T-helper 2 cell (primary cell): ENCODE results near the gene TKTL2.

Experiments used
- DNase-seq, 5 experiments: peaks; one replicate each; pipeline versions ENCODE4 v3.0.0 to v3.0.0-alpha.2; 2012 to 2022
- total RNA-seq, 2 donors: gene quantifications; one replicate each; lab custom pipeline; 2026; lab: John Stamatoyannopoulos, UW

The TKTL2 gene, protein sequence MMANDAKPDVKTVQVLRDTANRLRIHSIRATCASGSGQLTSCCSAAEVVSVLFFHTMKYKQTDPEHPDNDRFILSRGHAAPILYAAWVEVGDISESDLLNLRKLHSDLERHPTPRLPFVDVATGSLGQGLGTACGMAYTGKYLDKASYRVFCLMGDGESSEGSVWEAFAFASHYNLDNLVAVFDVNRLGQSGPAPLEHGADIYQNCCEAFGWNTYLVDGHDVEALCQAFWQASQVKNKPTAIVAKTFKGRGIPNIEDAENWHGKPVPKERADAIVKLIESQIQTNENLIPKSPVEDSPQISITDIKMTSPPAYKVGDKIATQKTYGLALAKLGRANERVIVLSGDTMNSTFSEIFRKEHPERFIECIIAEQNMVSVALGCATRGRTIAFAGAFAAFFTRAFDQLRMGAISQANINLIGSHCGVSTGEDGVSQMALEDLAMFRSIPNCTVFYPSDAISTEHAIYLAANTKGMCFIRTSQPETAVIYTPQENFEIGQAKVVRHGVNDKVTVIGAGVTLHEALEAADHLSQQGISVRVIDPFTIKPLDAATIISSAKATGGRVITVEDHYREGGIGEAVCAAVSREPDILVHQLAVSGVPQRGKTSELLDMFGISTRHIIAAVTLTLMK
- 0 reads per million in 2 donors for total RNA-seq

GRCh38 chr4:163473576-163473975 is at the start of gene TKTL2:
TSS of gene TKTL2 (minus strand) at chr4:163473754. CDS start at chr4:163473734, 20 bp downstream.
- no peak for DNase-seq

GRCh38 chr4:163515198-163515597 is 41.6 kb upstream of the TKTL2 start:
- DNase-seq, result no peak

GRCh38 chr4:163505374-163505773 is 31.8 kb upstream of the TKTL2 start:
- no peak for DNase-seq

DNA sequence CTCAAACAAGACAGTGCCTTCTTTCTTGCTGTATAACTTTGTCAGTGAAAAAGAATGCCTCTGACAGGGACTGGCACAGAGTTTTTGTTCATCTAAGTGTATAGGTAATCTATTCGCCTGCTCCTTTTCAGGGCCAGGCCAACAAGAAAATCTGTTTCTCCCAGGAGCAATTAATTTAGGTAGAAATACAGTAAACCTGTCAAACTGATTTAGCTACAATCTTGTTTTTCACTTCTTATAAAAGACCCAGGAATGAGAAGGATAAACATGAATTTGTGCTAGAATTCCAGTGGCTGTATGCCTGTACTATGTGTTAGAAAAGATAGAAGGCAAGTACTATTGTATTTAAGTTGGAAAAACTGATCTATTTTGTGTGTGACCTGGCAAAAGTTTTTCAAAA is 27.0 kb upstream of the TKTL2 start:
- no peak for DNase-seq

GRCh38 chr4:163495900-163496299 is 22.3 kb upstream of the TKTL2 start:
- peak in 1 of 5 experiments; percentile 70 for DNase-seq

DNA sequence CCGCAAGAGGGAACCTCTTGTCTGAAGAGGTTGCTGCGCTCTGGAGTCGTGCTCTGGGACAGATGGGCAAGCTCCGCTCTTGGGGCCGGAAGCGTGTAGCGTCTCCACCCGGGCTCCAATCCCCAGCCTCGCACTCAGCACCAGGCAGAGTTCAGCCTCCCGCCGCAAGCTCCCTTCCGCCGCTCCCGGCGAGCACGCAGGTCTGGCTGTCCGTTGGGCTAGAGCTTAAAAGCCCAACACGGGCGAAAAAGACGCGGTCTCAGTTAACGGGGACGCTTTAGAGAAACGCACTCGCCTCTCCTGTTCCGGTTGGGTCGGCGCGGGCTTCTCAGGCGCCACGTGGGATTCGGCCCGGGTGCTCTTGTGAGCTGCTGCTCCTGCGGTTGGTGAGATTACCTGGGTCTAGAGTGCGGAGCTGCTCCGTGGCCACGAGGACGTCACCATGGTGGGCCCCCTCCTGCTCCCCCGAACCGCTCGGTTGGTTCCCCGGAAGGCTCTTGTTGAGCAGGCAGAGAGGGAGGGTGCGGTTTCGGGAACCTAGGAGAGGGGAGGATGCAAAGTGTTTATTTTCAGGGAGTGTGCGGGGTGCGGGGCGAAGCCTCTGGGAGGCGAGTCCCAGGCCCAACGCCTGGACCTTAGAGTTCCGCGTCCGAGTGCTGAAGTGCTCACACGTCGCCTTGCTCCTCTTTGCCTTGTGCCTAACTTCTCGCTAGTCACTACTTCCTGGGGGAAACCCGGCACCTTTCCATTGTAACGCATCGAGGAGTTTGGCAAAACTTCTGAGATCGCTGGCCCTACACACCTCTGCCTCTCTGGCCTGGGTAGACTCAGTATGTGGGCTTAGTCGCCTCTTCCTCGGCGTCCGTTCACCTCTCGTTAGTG is 21.0 kb upstream of the TKTL2 start, which contains the start of gene TMA16:
Gene TMA16 (plus strand): TSS at position 331 of the 882 bp plus-strand sequence. CDS start 112 bp downstream, at position 443.
- peak; percentile 38 to 95 (median 72) for DNase-seq

GRCh38 chr4:163493643-163494359 is 20.2 kb upstream of the TKTL2 start:
- peak in 1 of 5 experiments; percentile 12 for DNase-seq

GRCh38 chr4:163492951-163493504 is 19.5 kb upstream of the TKTL2 start:
- peak in 1 of 5 experiments; percentile 43 for DNase-seq

- DNase-seq, result no peak
Observed at GRCh38 chr4:163489929-163490328, 16.4 kb upstream of the TKTL2 start.

DNA sequence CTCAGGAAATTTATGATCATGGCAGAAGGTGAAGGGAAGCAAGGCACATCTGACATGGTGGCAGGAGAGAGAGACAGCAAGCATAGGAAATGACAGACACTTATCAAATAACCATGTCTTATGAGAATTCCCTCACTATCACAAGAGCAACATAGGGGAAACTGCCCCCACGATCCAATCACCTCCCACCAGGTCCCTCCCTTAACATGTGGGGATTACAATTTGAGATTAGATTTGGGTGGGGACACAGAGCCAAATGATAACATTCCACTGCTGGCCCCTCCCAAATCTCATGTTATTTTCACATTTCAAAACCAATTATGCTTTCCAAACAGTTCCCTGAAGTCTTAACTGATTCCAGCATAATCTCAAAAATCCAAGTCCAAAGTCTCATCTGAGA is 12.8 kb upstream of the TKTL2 start:
- DNase-seq, result no peak

DNA sequence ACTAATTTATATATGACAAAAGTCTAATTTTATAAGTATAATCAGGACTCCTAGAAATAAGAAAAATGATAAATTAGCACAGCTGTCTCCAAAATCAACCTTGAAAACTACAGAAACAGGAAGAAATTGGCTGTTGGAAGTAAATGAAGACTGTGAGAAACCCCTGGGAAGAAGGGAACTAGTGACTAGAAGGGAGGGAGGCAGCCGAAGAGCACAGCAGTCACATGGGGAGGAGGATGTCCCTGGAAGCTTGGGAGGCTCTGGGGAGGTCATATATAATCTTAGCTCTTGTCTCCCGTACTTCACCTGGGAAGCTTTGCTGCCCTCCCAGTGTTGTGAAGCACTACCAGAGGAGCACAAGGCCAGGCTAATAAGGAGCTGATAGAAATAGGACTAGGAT is 12.0 kb upstream of the TKTL2 start:
- no peak for DNase-seq

DNA sequence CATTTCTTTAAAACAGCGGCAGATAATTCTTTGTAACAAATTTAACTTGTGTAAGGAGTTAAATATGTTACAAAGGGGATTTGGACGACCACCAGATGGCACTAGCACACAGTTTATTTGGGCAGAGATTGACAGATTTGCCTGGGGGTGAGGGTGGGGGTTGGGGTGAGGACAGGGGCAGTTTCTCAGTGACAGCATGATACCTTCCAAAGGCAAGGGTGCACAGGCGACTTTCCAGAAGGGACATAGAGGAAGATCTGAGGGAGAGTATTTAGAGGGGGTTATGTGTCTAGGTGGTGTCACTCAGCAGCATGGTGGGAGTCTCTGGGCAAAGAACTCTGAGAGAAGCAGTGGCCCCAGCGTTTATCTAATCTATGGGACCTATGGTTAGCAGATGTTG is 11.4 kb upstream of the TKTL2 start:
- peak in 4 of 5 experiments; percentile 13 to 64 (median 24) for DNase-seq

DNA sequence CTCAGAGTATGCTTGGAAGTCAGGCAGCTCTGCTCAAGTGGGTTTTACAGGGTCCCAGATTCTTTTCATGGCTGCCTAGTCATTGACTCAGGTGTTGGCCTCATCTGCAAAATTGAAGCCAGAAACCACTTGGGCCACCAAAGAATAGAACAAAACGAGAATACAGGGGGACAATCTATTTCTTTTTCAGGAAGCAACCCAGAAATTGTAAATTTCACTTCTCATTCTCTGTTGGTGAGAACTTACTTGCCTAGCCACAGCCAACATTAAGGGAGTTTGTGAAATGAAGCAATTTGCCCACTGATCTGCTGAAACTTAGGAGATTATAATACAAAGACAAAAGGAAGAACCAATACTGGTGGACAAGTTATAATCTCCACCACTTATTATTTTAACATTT is 8.6 kb upstream of the TKTL2 start:
- DNase-seq, result no peak

- DNase-seq, result no peak
Observed at GRCh38 chr4:163476761-163477438, 3.3 kb upstream of the TKTL2 start.

GRCh38 chr4:163474027-163474426 is 473 bp upstream of the TKTL2 start:
- DNase-seq, result no peak

DNA sequence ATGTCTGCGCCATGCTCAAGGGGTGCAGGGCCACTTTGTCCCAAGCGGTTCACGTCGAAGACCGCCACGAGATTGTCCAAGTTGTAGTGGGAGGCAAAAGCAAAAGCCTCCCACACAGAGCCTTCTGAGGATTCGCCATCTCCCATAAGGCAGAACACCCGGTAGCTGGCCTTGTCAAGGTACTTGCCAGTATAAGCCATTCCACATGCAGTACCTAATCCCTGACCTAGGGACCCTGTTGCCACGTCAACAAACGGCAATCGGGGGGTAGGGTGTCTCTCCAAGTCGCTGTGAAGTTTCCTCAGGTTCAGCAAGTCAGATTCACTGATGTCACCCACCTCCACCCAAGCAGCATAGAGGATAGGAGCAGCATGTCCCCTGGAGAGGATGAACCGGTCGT is 424 bp downstream of the TKTL2 start:
- DNase-seq, result no peak

DNA sequence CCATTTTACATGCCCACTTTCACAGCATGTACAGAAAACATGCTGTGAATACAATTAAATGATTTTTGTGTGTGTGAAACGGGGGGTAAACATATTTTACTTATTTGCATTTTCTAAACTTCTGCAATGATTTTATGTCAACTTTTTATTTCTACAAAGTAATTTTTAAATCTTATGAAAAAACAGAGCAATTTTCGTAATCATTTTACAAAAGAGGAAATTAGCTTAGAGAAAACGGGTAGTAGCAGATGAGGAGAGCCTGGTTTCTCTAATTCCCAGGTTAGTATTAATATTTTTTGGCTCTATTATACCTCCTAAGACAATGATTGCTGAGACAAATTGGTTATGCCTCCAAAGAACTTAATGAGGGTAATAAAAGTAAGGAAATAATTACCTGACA is 3.2 kb downstream of the TKTL2 start:
- DNase-seq, result no peak

DNA sequence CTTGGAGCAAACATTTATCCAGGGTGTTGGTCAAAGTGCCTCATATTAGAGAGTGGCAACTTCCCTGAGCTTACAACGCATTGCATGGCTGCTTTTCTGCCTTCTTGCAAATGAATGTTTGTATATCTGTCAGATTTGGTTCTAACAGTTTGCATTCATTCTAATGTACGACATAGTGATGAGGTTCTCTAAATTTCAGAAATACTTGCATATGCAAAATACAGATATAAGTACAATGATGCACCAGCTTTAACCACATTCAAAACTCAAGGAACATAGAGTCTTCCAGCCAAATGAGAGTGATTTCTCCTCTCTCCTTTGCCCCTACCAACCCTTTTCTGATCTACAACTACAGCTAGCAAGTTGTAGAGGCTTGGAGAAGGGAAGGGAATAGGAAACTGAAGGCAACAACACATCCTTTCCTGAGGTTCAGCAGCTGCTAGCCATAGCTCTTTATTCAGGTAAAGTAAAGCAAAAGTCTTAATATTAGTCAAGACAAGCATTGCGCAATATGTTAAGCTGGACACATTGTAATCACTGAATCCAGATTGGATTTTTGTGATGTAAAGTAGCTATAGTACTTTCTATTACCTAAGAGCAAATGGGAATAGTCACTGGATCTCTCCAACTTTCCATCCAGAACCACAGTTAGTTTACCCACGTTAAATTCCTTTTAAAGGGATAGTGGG is 6.3 kb downstream of the TKTL2 start:
- no peak for DNase-seq

DNA sequence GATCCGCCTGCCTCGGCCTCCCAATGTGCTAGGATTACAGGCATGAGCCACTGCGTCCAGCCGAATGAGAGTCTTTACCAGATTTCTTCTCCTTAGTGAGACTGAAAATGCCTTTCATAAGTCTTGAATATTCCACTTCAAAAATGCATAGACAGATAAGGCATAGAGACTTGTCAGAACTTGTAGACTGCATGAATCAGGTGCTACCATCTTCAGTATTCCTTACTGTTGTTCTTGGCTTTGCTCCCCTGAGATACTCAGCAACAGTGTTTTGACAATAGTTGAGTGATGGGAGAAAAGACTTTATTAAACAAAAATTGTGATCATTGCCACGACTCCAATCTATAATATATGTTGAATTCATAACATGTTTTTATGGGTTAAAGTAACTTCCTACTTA is 11.0 kb downstream of the TKTL2 start:
- DNase-seq, result no peak

DNA sequence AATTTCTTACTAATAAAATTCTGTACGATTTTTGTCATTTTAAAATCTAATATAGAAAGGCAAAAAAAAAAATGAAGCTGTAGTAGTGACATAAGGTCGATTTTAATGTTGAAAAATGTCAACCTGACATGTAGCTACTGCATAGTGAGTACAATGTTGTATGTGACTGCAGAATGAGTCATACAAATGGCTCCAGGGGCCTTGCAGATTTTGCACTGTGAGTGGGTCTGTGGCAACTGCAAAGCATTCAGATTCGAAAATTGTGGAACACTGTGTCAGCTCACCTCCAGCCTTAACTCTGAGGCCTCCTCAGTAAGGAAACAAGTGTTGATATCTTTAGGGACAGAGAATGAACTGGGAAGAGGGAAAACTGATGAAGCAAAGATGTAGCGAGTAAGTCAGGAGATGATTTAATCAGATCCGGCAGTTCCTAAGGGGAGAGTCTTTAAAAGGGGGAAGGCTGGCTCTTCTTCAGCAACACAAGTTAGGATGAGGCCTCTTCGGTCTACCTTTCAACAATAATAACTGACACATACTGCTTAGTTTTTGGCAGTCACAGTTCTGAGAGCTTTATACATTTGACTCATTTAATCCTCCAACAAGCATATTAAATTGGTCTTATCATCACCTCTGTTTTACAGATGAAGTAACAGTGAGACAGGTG is 24.9 kb downstream of the TKTL2 start:
- no peak for DNase-seq
